ENCODE measurements around the gene ITGB6. TPM values are rescaled to one million over a fixed set of nuclear protein-coding genes. Genes with fewer than 3 reads are reported as not detected.

The ITGB6 gene
- total RNA-seq, 2 experiments from 2014 or later, result not detected

GRCh38 chr2:160091381-160091780, 108.7 kb downstream of the ITGB6 start:
- Mint-ChIP-seq H3K9me3 (peaks cover 51% of the 10 kb centered on the region), H3K27ac (no peak overlapping the region), H3K36me3 (peaks cover 14% of the 10 kb centered on the region), H3K27me3 (peaks cover 9% of the 10 kb centered on the region), H3K4me3 (no peak overlapping the region), H3K4me1 (ENCODE audit: low read depth) (peaks cover 3% of the 10 kb centered on the region)
- intact Hi-C loops (cut with micrococcal nuclease), result no loop called here
- POLR2A ChIA-PET, result no interaction called here
- DNase-seq, result no peak
- CTCF ChIA-PET, result interaction anchor here (2.0 kb wide), 1 partner anchor 18 kb away, joined by 10 read pairs; no protein-coding TSS in a partner anchor

- DNase-seq, result no peak
- peaks cover 75% of the 10 kb centered on the region for H3K9me3 Mint-ChIP-seq
- CTCF ChIA-PET, result interaction anchor here (0.6 to 1.4 kb wide), 2 partner anchors 907 to 1136 kb away, joined by 3 to 4 read pairs; no protein-coding TSS in a partner anchor
- peaks cover 1% of the 10 kb centered on the region for H3K27me3 Mint-ChIP-seq
- H3K4me3 Mint-ChIP-seq, result no peak overlapping the region
- no peaks in the 10 kb centered on the region for H3K4me1 Mint-ChIP-seq (ENCODE audit: low read depth)
- H3K36me3 Mint-ChIP-seq, result peaks cover 18% of the 10 kb centered on the region
- intact Hi-C loops (cut with micrococcal nuclease), result loop anchor here (10.0 kb wide), 1 partner anchor 907 kb away; no protein-coding TSS in a partner anchor
- H3K27ac Mint-ChIP-seq, result no peak overlapping the region
- POLR2A ChIA-PET, result no interaction called here
Observed at GRCh38 chr2:160087854-160088745, 112.0 kb downstream of the ITGB6 start.

- DNase-seq, result no peak
- intact Hi-C loops (cut with micrococcal nuclease), result loop anchor here (10.0 kb wide), 1 partner anchor 909 kb away; no protein-coding TSS in a partner anchor
- Mint-ChIP-seq H3K9me3 (peaks cover 69% of the 10 kb centered on the region), H3K27me3 (no peaks in the 10 kb centered on the region), H3K36me3 (peaks cover 18% of the 10 kb centered on the region), H3K4me3 (no peak overlapping the region), H3K27ac (no peak overlapping the region), H3K4me1 (ENCODE audit: low read depth) (no peaks in the 10 kb centered on the region)
- CTCF ChIA-PET, result interaction anchor here (1.1 to 2.5 kb wide), 3 partner anchors 9 to 46 kb away, joined by 4 to 9 read pairs (median 5); no protein-coding TSS in a partner anchor
- POLR2A ChIA-PET, result no interaction called here
Observed at GRCh38 chr2:160085662-160086061, 114.4 kb downstream of the ITGB6 start.

GRCh38 chr2:160077912-160078810, 121.9 kb downstream of the ITGB6 start:
- H3K4me3 Mint-ChIP-seq, result no peak overlapping the region
- intact Hi-C loops (cut with micrococcal nuclease), result no loop called here
- H3K27me3 Mint-ChIP-seq, result peaks cover 5% of the 10 kb centered on the region
- H3K27ac Mint-ChIP-seq, result no peak overlapping the region
- no peaks in the 10 kb centered on the region for H3K36me3 Mint-ChIP-seq
- POLR2A ChIA-PET, result no interaction called here
- H3K4me1 Mint-ChIP-seq (ENCODE audit: low read depth), result no peaks in the 10 kb centered on the region
- no peak for DNase-seq
- H3K9me3 Mint-ChIP-seq, result peaks cover 4% of the 10 kb centered on the region
- CTCF ChIA-PET, result interaction anchor here (1.0 to 1.8 kb wide), 4 partner anchors 8 to 926 kb away, joined by 3 to 9 read pairs (median 6); no protein-coding TSS in a partner anchor

- no peaks in the 10 kb centered on the region for H3K36me3 Mint-ChIP-seq
- H3K27me3 Mint-ChIP-seq, result peaks cover 5% of the 10 kb centered on the region
- H3K9me3 Mint-ChIP-seq, result no peaks in the 10 kb centered on the region
- ChIA-PET CTCF (interaction anchor here (1.3 to 1.8 kb wide), 2 partner anchors 9 to 33 kb away, joined by 8 to 9 read pairs; no protein-coding TSS in a partner anchor), POLR2A (no interaction called here)
- no peak for DNase-seq
- H3K27ac Mint-ChIP-seq, result no peak overlapping the region
- no peak overlapping the region for H3K4me3 Mint-ChIP-seq
- intact Hi-C loops (cut with micrococcal nuclease), result no loop called here
- no peaks in the 10 kb centered on the region for H3K4me1 Mint-ChIP-seq (ENCODE audit: low read depth)
Observed at GRCh38 chr2:160076914-160077313, 123.2 kb downstream of the ITGB6 start.

DNA sequence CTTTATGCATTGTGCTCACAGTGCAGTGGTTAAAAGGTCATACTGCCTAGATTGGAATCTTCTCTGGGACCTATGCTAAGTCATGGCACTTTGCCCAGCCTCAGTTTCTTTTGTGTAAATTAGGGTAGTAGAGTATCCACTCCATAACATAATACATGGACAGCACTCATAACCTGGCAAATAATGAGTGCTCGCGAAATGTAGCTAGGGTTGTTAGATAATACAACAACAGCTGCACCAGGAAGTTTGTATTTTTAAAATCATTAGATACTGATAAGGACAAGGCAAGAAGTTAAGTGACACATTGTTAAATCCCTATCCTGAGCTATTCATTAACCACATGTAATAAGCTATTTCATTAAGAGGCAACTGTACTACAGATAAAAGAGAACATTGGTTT, 123.8 kb downstream of the ITGB6 start:
- DNase-seq, result no peak
- H3K4me3 Mint-ChIP-seq, result no peak overlapping the region
- H3K4me1 Mint-ChIP-seq (ENCODE audit: low read depth), result no peaks in the 10 kb centered on the region
- no peaks in the 10 kb centered on the region for H3K36me3 Mint-ChIP-seq
- no peak overlapping the region for H3K27ac Mint-ChIP-seq
- H3K9me3 Mint-ChIP-seq, result no peaks in the 10 kb centered on the region
- peaks cover 9% of the 10 kb centered on the region for H3K27me3 Mint-ChIP-seq
- intact Hi-C loops (cut with micrococcal nuclease), result no loop called here
- ChIA-PET CTCF (interaction anchor here (1.8 kb wide), 1 partner anchor 10 kb away, joined by 9 read pairs; no protein-coding TSS in a partner anchor), POLR2A (interaction anchor here (0.5 kb wide), 1 partner anchor 426 kb away, joined by 3 read pairs; no protein-coding TSS in a partner anchor)

DNA sequence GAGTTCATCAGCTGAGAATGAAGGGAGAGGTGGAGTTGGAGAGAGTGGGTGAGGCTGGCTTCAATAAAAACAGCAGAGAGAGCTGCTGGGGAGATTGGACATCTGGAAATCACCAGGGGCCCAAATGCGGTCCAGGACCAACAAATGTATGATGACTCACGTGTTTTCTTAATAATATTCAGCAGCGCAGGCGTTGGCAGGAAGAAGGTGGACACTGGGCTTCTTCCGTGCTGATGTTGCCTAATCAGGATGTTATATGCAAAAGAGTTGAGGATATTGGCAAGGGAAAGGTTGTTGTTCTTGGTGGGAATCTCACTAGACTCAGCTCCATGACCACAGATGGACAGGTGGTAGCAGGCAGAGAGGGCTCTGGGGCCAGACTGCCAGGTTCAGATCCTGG, 124.9 kb downstream of the ITGB6 start:
- Mint-ChIP-seq H3K4me1 (ENCODE audit: low read depth) (no peaks in the 10 kb centered on the region), H3K27me3 (peaks cover 11% of the 10 kb centered on the region), H3K27ac (no peak overlapping the region), H3K36me3 (no peaks in the 10 kb centered on the region), H3K4me3 (no peak overlapping the region), H3K9me3 (no peaks in the 10 kb centered on the region)
- DNase-seq, result no peak
- intact Hi-C loops (cut with micrococcal nuclease), result no loop called here
- CTCF ChIA-PET, result interaction anchor here (1.7 kb wide), 1 partner anchor 35 kb away, joined by 3 read pairs; no protein-coding TSS in a partner anchor
- POLR2A ChIA-PET, result no interaction called here

DNA sequence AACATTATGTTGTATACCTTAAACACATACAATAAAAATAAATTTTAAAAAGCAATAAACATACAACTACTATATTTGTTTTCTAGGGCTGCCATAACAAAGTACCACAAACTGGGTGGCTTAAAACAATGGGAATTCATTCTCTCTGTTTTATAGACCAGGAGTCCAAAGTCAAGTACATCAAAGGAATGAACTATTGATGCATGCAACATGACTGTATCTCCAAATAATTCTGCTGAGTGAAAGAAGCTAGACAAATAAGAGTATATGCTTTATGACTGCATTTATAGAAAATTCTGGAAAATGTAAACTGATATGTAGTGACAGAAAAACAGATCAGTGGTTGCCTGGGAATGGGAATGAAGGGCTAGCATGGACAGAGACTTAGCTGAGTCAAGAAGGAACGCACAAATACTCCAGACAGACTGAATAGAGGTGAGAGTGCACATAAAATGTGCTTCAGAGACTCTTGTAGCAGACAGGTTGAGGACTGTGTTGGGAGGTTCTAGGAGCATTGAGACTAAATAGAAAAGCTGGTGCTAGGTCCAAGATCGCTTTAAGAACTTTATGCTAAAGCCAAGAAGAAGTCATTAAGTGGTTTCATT, 126.7 kb downstream of the ITGB6 start:
- intact Hi-C loops (cut with micrococcal nuclease), result no loop called here
- H3K27me3 Mint-ChIP-seq, result peaks cover 15% of the 10 kb centered on the region
- H3K4me1 Mint-ChIP-seq (ENCODE audit: low read depth), result no peaks in the 10 kb centered on the region
- H3K9me3 Mint-ChIP-seq, result peaks cover 4% of the 10 kb centered on the region
- ChIA-PET CTCF (no interaction called here), POLR2A (no interaction called here)
- H3K27ac Mint-ChIP-seq, result no peak overlapping the region
- no peak for DNase-seq
- no peak overlapping the region for H3K4me3 Mint-ChIP-seq
- H3K36me3 Mint-ChIP-seq, result no peaks in the 10 kb centered on the region

- Mint-ChIP-seq H3K4me3 (no peak overlapping the region), H3K4me1 (ENCODE audit: low read depth) (no peaks in the 10 kb centered on the region), H3K27ac (no peak overlapping the region), H3K9me3 (peaks cover 5% of the 10 kb centered on the region), H3K27me3 (peaks cover 27% of the 10 kb centered on the region), H3K36me3 (no peaks in the 10 kb centered on the region)
- ChIA-PET CTCF (no interaction called here), POLR2A (no interaction called here)
- intact Hi-C loops (cut with micrococcal nuclease), result no loop called here
- no peak for DNase-seq
Observed at GRCh38 chr2:160068906-160069305, 131.2 kb downstream of the ITGB6 start.

- Mint-ChIP-seq H3K27ac (no peak overlapping the region), H3K4me1 (ENCODE audit: low read depth) (peaks cover 8% of the 10 kb centered on the region), H3K36me3 (no peaks in the 10 kb centered on the region), H3K9me3 (peaks cover 5% of the 10 kb centered on the region), H3K27me3 (peaks cover 48% of the 10 kb centered on the region), H3K4me3 (no peak overlapping the region)
- CTCF ChIA-PET, result interaction anchor here (0.9 kb wide), 1 partner anchor 45 kb away, joined by 4 read pairs; no protein-coding TSS in a partner anchor
- POLR2A ChIA-PET, result no interaction called here
- no peak for DNase-seq
- intact Hi-C loops (cut with micrococcal nuclease), result no loop called here
Observed at GRCh38 chr2:160064916-160065315, 135.2 kb downstream of the ITGB6 start.

GRCh38 chr2:160063879-160064612, 136.0 kb downstream of the ITGB6 start:
- Mint-ChIP-seq H3K27ac (no peak overlapping the region), H3K36me3 (no peaks in the 10 kb centered on the region), H3K4me3 (no peak overlapping the region), H3K27me3 (peaks cover 52% of the 10 kb centered on the region), H3K9me3 (peaks cover 5% of the 10 kb centered on the region), H3K4me1 (ENCODE audit: low read depth) (peaks cover 8% of the 10 kb centered on the region)
- intact Hi-C loops (cut with micrococcal nuclease), result no loop called here
- ChIA-PET CTCF (interaction anchor here (0.9 kb wide), 1 partner anchor 46 kb away, joined by 4 read pairs; no protein-coding TSS in a partner anchor), POLR2A (no interaction called here)
- DNase-seq, result no peak

Data from activated CD4-positive, alpha-beta memory T cell treated with anti-CD3 and anti-CD28 coated beads for 36 hours (primary cell).